ENCODE results near the gene CRTC3.
"Not testable (repeated sequence)": the region's sequence is repeated elsewhere in the genome, so short reads cannot be mapped to it uniquely, and the experiment has no call there.

CRTC3 gene

DNA sequence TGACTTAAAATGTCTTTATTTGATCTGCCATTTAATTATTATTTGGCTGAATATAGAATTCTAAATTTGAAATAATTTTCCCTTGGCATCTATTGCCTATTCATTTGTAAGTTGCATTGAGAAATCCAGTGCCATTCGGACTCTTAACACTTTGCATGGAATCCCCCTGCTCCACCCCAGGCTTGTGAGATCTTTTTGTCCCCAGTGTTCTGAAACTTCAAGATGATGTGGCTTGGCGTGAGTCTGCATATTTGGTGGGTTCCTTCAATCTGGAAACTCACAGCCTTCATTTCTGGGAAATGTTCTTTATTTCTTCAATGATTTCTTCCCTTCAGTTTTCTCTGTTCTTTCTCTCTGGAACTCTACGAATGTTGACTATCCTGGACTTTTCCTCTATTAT lies 103.6 kb downstream of the CRTC3 start:
- no peak for FAIRE-seq

DNA sequence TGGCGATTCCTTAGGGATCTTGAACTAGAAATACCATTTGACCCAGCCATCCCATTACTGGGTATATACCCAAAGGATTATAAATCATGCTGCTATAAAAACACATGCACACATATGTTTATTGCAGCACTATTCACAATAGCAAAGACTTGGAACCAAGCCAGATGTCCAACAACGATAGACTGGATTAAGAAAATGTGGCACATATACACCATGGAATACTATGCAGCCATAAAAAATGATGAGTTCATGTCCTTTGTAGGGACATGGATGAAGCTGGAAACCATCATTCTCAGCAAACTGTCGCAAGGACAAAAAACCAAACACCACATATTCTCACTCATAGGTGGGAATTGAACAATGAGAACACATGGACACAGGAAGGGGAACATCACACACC lies 107.3 kb downstream of the CRTC3 start:
- FAIRE-seq, result not testable (repeated sequence)

DNA sequence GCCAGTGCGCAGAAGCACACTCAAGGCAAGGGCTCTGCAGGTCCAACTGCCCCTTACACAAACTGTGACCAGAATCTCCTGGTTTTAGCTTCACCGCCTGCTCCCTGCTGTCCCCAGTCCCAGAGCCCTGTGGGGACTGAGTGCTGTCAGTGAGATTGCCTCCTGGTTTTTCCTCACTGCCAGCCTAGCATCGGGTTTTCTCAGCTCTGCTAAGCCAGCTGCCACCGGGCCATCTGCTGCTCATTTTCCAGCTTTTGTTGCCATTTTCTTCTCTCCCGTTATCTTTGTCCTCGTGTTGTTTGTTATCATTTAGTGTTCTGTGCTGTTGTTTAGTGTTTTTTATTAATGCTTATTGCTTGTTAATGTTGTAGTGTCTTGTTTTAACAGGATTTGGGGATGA lies 108.0 kb downstream of the CRTC3 start:
- FAIRE-seq, result no peak

DNA sequence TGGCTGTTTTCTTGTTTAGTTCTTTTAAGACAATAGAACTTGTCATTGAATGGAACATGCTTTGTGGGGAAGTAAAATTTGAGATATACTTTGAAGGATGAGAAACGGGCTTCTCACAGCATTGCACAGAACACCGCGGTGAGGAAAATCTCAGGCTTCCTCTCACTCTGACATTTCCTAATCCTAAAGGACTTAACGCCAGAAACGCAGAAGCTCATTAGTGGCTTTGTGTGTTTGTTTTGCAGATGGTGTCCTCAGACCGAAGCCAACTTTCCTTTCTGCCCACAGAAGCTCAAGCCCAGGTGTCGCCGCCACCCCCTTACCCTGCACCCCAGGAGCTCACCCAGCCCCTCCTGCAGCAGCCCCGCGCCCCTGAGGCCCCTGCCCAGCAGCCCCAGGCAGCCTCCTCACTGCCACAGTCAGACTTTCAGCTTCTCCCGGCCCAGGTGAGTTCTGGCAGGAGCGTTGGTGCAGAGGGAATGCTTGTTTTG lies 108.5 kb downstream of the CRTC3 start:
- no peak for FAIRE-seq

DNA sequence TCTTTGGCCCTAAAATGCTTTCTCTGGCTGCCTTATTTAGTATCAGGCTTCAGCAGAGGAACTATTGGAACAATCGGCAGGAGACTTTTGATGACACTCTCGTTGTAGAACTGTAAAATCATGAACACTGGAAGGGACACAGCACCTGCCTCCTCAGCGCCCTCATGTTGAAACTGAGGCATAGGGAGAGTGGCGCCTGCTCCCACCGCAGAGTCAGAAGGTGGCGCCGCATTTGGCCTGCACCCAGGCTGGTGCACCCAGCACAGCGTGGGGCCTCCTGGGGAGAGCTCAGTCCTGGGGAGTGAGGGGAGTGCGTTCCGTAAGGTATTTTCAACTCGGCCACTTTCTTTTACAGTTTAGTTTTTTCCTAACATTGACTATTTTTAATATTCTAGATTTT lies 109.2 kb downstream of the CRTC3 start:
- no peak for FAIRE-seq

GRCh38 chr15:90640862-90641261 lies 111.1 kb downstream of the CRTC3 start:
- no peak for FAIRE-seq

GRCh38 chr15:90641581-90642463 lies 112.1 kb downstream of the CRTC3 start:
- FAIRE-seq, result no peak

- no peak for FAIRE-seq
These were observed 113.0 kb downstream of the CRTC3 start for GRCh38 chr15:90642464-90643300.

DNA sequence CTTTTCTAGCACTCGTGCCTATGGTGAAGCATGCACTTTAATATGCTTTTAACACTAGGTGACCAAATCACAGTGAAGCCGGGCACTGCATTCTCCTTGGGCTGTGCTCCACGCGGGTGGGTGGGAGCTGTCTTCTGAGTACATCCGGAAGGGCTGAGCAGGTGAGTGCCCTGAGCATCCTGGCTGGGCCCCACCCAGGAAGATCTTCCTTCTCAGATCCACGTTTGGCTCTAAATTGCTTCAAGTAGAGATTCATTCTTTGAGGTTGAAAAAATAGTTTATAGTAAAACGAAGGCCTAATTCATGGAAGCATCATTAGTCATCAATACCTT lies 113.5 kb downstream of the CRTC3 start:
- FAIRE-seq, result no peak

GRCh38 chr15:90644526-90644925 lies 114.8 kb downstream of the CRTC3 start:
- FAIRE-seq, result no peak

DNA sequence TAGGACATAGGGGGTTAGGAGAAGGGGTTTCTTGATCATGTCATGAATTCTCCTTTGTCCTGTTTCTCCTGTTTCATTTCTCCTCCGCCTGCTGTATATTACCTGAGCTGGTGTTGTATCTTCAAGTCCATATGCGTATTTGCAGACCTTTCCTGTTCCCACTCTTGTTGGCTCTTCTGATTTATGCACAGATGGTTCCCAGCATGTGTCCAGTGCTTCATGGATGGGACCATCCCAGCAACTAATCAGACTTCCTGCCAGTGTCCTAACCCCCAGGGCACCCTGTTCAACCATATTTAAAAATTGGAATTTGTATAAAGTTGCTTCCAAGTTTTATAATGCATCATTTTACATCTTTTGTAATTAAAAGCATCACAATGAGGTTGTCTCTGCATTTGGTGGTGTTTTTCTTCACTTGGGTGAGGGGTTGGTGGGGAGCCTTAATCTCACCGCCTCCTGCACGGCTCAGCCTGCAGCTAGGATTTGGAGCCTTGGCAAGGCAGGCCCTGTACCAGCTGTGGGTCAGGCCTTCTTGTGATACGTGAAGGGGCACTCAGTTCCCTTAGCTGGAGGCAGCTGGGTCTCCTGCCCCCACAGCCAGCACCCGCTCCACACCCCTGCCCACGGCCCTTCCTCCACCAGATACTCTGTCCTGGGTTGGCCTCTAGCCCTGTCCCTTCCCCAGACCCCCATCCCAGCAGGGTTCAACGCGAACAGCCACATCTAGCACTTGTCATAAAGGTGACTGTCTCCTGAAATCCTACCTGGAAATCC lies 115.4 kb downstream of the CRTC3 start:
- no peak for FAIRE-seq

DNA sequence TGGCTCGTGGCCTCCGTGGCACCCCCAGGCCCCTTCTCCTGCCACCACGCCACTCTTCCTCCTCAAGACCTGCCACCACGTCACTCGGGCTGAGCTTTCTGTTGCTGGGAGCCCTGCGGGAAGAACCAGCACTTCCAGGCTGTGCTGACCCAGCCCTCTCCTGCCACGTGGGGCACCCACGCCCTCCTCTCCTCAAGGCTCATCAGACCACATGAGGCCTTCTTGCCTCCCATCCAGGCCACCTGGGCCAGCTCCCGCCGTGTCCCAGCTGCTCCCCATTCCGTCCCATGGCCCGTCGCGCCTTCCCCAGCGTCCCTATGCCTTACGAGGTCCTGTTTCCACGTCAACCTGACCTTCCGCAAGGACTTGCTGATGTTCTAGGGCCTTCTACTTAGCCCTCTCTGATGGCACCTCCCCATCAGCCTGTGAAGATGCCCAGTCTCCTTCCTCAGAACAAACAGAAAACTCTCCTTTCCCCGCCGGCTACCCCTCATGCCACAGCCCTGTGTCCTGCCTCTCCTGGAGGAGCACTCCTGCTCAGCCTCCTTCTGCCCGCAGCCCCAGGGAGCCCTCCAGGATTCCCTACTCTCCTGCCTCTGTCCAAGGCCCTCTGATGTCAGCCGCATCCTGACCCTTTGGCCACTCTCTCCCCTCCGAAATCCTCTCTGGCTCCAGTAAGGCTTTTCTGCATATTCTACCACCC lies 116.3 kb downstream of the CRTC3 start:
- FAIRE-seq, result no peak

GRCh38 chr15:90646662-90647305 lies 117.1 kb downstream of the CRTC3 start:
- no peak for FAIRE-seq

DNA sequence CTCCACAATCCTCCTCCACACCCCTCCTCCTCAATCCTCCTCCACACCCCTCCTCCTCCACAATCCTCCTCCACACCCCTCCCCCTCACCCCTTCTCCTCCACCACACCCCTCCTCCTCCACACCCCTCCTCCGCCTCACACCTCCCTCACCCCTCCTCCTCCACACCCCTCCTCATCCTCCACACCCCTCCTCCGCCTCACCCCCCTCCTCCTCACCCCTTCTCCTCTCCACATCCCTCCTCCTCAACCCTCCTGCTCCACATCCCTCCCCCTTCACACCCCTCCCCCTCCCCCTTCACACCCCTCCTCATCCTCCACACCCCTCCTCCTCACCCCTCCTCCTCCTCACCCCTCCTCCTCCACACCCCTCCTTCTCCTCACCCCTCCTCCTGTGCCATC lies 117.6 kb downstream of the CRTC3 start:
- no peak for FAIRE-seq

DNA sequence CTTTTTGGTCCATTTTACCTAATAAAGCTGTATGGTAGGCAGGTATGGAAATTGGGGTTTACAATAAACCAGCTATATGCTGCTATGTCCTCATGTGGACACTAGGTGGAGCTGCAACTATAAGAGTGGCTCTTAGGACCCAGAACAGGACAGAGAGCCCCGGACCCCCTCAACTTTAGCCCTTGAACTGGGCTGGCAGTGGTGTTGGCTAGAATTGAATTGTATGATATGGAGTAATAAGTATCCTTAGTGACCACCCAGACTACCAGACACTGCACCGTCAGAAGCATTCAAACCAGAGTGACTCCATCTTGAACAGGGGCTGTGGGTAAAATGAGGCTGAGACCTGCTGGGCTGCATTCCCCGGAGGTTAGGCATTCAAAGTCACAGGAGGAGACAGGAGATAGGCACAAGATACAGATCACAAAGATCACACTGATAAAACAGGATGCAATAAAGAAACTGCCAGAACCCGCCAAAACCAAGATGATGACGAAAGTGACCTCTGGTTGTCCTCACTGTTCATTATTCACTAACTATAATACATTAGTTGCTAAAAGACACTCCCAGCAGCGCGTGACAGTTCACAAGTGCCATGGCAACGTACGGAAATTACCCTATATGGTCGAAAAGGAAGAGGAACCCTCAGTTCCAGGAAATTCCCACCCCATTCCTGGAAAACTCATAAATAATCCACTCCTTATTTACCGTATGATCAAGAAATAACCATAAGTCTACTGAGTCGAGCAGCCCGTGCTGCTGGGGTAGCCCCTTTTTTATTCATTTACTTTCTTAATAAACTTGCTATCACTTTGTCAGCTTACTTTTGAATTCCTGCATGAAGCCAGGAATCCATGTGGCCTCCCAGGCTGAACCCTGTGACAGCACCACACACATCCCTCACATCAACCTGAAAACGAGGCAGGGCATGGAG lies 118.7 kb downstream of the CRTC3 start:
- no peak for FAIRE-seq

GRCh38 chr15:90650117-90650955 lies 120.6 kb downstream of the CRTC3 start:
- no peak for FAIRE-seq

DNA sequence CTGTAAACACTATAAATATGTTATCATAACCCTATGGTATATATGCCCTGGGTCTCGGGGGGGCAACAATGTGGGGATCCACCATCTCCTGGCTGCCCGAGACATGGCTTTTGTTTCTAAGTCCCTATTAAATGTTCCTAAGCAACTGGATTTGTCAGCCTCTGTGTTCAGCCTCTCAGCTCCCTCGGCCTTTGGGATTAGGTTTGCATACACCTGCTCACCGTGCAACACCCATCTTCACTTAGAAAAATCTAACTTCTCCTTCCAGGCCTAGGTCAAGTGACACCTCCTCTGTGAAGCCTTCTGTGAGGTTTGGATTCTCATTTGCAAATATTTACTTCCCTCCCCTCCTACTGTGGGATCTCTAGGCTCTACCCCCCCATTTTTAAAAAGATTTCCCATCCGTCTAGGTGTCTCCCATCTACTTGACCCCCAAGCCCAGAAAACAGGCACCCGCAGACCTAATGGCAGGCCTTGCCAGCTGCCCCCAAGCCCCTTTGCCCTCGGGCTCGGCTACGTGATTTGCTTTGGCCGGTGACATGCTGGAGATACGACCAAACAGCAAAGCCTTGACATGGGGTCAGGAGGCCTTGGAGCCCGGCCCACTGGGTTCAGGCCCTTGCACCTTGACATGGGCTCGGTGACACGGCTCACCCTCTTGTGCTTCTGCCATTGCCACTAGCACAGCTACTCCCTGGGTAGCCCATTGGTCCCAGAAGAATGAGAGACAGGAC lies 121.4 kb downstream of the CRTC3 start:
- FAIRE-seq, result no peak

DNA sequence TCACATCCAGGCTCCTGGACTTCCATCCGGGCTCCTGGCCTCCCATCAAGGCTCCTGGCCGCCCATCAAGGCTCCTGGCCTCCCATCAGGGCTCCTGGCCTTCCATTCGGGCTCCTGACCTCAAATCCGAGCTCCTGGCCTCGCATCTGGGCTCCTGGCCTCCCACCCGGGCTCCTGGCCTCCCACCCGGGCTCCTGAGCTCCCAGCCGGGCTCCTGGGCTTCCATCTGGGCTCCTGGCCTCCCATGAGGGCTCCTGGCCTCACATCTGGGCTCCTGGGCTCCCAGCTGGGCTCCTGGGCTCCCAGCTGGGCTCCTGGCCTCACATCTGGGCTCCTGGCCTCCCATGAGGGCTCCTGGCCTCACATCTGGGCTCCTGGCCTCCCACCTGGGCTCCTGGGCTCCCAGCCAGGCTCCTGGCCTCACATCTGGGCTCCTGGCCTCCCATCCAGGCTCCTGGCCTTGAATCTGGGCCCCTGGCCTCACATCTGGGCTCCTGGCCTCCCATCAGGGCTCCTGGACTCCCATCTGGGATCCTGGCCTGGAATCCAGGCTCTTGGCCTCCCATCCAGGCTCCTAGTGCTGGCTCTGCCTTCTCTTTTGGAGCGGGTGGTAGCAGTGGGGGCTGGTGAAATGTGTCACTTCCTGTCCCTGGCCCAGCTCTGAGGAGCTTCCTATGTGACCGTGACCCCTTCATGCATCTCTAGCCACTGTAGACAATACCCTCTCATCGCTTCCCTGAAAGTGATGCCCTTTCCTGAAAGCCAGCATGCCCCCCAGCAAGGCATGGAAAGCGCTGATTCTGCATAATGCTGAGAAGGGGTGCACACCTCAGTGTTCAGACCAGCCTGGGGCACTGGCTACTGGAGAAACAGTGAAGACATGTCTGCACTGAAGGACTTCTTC lies 124.8 kb downstream of the CRTC3 start:
- FAIRE-seq, result no peak

Data from endometrium (tissue), 2 donors.